ENCODE results near the gene P2RY6.

Gene P2RY6

DNA sequence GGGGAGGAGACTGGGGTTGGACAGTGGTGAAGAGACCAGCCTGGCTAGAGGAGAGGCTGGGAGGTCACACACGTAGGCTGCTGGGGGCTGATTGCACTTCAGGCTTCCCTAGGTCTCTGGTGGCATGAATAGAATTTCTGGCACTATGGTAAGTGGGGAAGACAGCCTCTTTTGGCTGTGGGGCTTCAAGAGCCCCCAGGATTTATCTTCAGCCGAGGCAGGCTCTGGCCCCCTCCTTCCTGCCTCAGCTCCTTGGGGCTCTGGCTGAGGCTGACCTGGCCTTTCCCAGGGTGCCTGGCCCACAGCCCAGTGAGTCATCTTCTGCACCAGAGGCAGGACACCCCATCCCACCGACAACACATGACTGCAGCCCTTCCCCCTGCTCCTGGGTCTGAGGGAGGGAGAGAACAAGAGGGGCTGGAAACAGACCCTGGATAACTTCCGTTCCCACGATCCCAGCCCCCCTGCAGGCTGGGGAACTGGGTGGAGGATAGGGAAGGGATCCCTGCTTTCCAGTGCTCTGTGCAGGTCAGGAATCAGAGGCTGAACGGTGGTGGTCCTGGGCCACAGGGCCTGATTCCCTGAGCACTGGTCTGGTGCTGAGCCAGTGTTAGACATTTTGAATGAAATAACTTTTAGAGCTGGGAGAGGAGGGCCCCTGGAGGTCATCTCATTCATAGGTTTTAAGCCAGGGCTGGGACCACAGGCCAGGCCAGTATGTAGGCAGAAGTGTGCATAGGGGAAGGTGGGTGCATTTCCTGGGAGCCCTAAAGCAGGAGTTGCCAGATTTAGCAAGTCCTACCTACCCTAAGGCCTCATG, 62.5 kb downstream of the P2RY6 start:
- no peak for DNase-seq (ENCODE audit: low spot score)

- peak; percentile 76 for DNase-seq (ENCODE audit: low spot score)
Observed at GRCh38 chr11:73335204-73335923, 63.2 kb downstream of the P2RY6 start.

GRCh38 chr11:73337846-73338245, 65.7 kb downstream of the P2RY6 start:
- DNase-seq (ENCODE audit: low spot score) = no peak

DNA sequence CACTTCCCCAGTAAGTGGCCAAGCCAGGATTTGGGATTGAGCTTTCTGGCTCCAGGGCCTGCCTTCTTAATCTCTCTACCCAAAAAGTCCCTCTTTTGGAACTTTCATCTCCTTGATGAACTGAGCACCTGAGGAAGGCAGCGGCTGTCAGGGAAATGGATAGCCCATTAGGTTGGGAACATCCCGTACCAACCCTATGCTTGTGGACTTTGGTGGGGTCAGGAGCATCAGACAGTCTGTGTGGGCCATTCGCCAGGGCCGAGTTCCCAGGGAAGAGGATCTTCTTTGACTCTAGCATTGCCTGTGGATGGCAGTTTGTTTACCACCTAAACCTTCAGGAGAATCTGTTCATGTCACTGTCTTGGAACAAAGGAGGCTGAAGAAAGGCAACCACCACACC, 66.1 kb downstream of the P2RY6 start:
- DNase-seq (ENCODE audit: low spot score) = no peak

DNA sequence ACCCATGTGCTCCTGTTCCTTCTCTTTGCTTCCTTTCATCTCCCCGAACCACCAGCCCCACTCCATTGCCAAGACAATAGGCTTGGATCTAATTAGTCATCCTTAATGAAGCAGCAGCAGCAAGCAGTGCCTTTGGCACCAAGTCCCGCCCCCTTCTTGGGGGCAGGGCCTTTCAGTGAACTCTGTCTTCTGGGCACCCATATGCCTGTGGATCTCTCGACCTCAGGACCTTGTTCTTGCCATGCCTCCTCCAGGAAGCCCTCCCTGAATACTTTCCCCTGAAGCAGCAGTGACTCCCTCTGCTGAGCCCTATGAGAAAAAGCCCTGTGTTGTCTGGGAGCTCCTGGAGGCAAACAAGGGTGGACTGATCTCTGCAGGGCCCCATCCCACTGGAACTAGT, 68.0 kb downstream of the P2RY6 start:
- DNase-seq (ENCODE audit: low spot score) = no peak

DNA sequence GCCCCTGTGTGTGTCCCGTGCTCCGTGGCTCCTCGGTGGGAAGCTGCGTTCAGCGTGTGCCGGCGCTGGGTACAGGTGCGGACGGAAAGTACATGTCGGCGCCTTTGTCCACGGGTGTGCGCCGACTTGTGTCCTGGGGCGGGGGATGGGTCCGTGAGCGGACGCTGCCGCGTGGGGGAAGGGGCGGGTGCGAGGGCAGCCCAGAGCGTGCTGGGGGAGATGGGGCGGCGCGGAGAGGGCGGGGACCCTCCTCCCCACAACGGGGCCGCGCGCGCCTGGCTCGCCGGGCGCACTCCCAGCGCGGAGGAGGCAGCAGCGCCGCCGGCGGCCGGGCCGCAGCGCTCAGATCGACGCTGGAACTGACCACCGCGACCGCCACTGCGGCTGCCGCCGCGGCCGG, 70.5 kb downstream of the P2RY6 start:
- no peak for DNase-seq (ENCODE audit: low spot score)

GRCh38 chr11:73343076-73343873, 71.1 kb downstream of the P2RY6 start:
- no peak for DNase-seq (ENCODE audit: low spot score)

GRCh38 chr11:73344191-73344607, 72.1 kb downstream of the P2RY6 start:
- DNase-seq (ENCODE audit: low spot score) = no peak

DNA sequence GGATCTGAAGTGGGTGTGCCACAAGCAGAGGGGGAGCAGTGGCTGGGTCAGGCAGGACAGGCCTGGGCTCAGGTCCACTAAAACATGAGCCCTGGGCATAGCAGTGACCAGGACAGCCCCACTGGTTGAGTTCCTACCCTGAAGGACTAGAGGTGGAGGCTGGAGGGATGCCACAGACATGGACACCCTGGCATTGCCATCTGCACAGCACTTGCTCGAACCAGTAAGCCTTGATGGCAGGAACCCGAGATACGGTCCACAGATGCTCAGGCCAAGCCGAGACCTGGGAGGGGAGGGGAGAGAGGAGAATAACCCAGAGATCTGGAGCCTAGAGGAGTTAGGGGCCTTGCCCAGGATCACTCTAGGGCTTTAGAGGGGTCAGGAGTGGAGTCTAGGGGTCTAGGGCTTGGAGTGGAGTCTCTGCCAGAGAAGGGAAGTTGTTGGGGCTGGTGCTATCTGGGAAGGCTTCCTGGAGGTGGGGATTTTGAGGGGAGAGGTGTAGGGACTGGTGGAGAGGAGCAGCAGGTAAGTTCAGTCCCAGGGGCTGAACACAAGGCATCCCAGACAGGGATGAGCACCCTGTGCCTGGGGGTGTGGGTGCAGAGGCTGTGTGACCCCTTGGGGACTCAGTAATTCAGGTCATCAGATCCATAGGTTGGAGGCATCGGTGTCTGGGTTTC, 73.5 kb downstream of the P2RY6 start:
- DNase-seq (ENCODE audit: low spot score) = no peak

GRCh38 chr11:73346186-73346935, 74.2 kb downstream of the P2RY6 start:
- no peak for DNase-seq (ENCODE audit: low spot score)

- no peak for DNase-seq (ENCODE audit: low spot score)
Observed at GRCh38 chr11:73347067-73347466, 74.9 kb downstream of the P2RY6 start.
